ENCODE results near the gene FLCN.

GRCh38 chr17:17253406-17253805 is 16.4 kb upstream of the FLCN start:
- TF ChIP-seq SUZ12 (IDR thresholded peaks at IDR 0.05; ENCODE audit: extremely low read depth, insufficient read depth, insufficient read length) = no peak
- no peak for TF ChIP-seq ZNF274 (IDR thresholded peaks at IDR 0.05; ENCODE audit: low read depth, low read length)
- no peak for TF ChIP-seq YY1 (IDR thresholded peaks at IDR 0.05; ENCODE audit: insufficient read depth, insufficient read length)
